OCI-LY7 (cell line): ENCODE measurements around the gene TMEM212. TPM values are rescaled to one million over a fixed set of nuclear protein-coding genes. Genes with fewer than 3 reads are reported as not detected.

Source experiments
- BruUV-seq: library from RNA; stranded (reverse); fragments of 400-500 nt; replicated peaks from 2 replicates; lab custom pipeline; 2021; lab: Mats Ljungman, UMichigan
- CTCF ChIA-PET: fragments of 300-600 bp; sonication (Branson Sonifier 250); formaldehyde crosslinking; loops from one replicate; lab custom pipeline; 2022; ENCODE audit warnings: antibody characterized with exemption; ENCODE audit not compliant: unreplicated experiment; lab: Charles Lee
- POLR2A ChIA-PET: fragments of 300-600 bp; sonication (Branson Sonifier 250); formaldehyde crosslinking; loops from one replicate; lab custom pipeline; 2022; ENCODE audit warnings: antibody characterized with exemption; lab: Charles Lee
- DNase-seq: peaks from one replicate; pipeline ENCODE4 v3.0.0-alpha.2; 2015; ENCODE audit warnings: low spot score
- H2AFZ ChIP-seq: fragments of 200-600 bp; sonication (generic), shearing (Covaris generic); 2 replicates; pipeline ENCODE4 v1.6.1; 2014; ENCODE audit warnings: mild to moderate bottlenecking, antibody characterized with exemption, low read length, moderate library complexity
- H3K27ac ChIP-seq: fragments of 200-600 bp; sonication (generic); 2 replicates; pipeline ENCODE4 v1.5.1; 2014; ENCODE audit warnings: mixed run types, low read depth, mild to moderate bottlenecking, moderate library complexity, low read length, inconsistent platforms; ENCODE audit not compliant: poor library complexity, severe bottlenecking
- H3K36me3 ChIP-seq: fragments of 200-600 bp; sonication (generic); 2 replicates; pipeline ENCODE4 v1.6.1; 2014; ENCODE audit warnings: mild to moderate bottlenecking, antibody characterized with exemption, low read length, moderate library complexity, mixed read lengths; ENCODE audit not compliant: insufficient read depth
- H3K4me1 ChIP-seq: fragments of 200-600 bp; sonication (generic); 2 replicates; pipeline ENCODE4 v1.5.1; 2014; ENCODE audit warnings: mild to moderate bottlenecking, low read length; ENCODE audit not compliant: insufficient read depth, poor library complexity, severe bottlenecking
- H3K4me2 ChIP-seq: fragments of 200-600 bp; sonication (generic); 2 replicates; pipeline ENCODE4 v1.6.1; 2014; ENCODE audit warnings: mild to moderate bottlenecking, low read length
- H3K4me3 ChIP-seq: fragments of 200-600 bp; sonication (generic); 2 replicates; pipeline ENCODE4 v1.5.1; 2014; ENCODE audit warnings: mild to moderate bottlenecking, low read depth, low read length; ENCODE audit not compliant: poor library complexity, severe bottlenecking
- H3K79me2 ChIP-seq: fragments of 200-600 bp; sonication (generic); 2 replicates; pipeline ENCODE4 v1.6.1; 2016; ENCODE audit warnings: low read depth, mild to moderate bottlenecking, low read length, moderate library complexity, mixed read lengths; ENCODE audit not compliant: insufficient read depth
- H3K9me2 ChIP-seq: fragments of 200-600 bp; sonication (generic); 2 replicates; pipeline ENCODE4 v1.6.1; 2016; ENCODE audit warnings: mild to moderate bottlenecking, low read length, mixed read lengths; ENCODE audit not compliant: insufficient read depth
- H3K9me3 ChIP-seq: fragments of 200-600 bp; sonication (generic); 2 replicates; pipeline ENCODE4 v1.6.1; 2014; ENCODE audit warnings: mild to moderate bottlenecking, mixed run types, low read length, mixed read lengths
- H4K20me1 ChIP-seq: fragments of 200-600 bp; sonication (generic); 2 replicates; pipeline ENCODE4 v1.6.1; 2014; ENCODE audit warnings: mild to moderate bottlenecking, antibody characterized with exemption, low read length, moderate library complexity, mixed read lengths; ENCODE audit not compliant: insufficient read depth
- CTCF ChIP-seq: fragments of 200-600 bp; sonication (generic); conservative IDR thresholded peaks from 2 replicates; pipeline ENCODE4 v1.5.1; 2014; ENCODE audit warnings: mild to moderate bottlenecking, antibody characterized with exemption, low read length, moderate library complexity, mixed read lengths
- EZH2phosphoT487 ChIP-seq: fragments of 200-600 bp; sonication (generic); IDR thresholded peaks from 2 replicates; pipeline ENCODE4 v1.6.1; 2018; ENCODE audit warnings: low read depth, borderline replicate concordance, mild to moderate bottlenecking, mixed run types, antibody characterized with exemption, low read length, moderate library complexity, mixed read lengths
- intact Hi-C: fragments of 100-400 bp; cut with micrococcal nuclease; formaldehyde crosslinking; loops from one replicate; pipeline ENCODE4 v1.10.0; 2022; ENCODE audit not compliant: unreplicated experiment
- total RNA-seq, 2 experiments: library from RNA; depleted of rRNA in 1 of 2; stranded (reverse); fragments of >200 nt in 1 of 2; shearing (Covaris generic) in 1 of 2; gene quantifications; 2 replicates each; pipeline ENCODE4 v1.2.3, GENCODE V29; 2014 to 2022

TMEM212 gene
- total RNA-seq, 2 experiments from 2014 or later, result not detected

- H3K79me2 ChIP-seq, result no peaks in the 10 kb centered on the region
- H3K36me3 ChIP-seq, result no peaks in the 10 kb centered on the region
- TF ChIP-seq CTCF, result no peak
- TF ChIP-seq EZH2phosphoT487, result no peak
- H3K4me2 ChIP-seq, result no peak overlapping the region
- H4K20me1 ChIP-seq, result no peaks in the 10 kb centered on the region
- H3K4me3 ChIP-seq, result no peak overlapping the region
- CTCF ChIA-PET, result no interaction called here
- H3K4me1 ChIP-seq, result no peaks in the 10 kb centered on the region
- intact Hi-C loops, result no loop called here
- DNase-seq, result no peak
- POLR2A ChIA-PET, result interaction anchor here (0.6 kb wide), 1 partner anchor 12 kb away, joined by 3 read pairs; no protein-coding TSS in a partner anchor
- no TSS peak for BruUV-seq
- no peaks in the 10 kb centered on the region for H3K9me2 ChIP-seq
- no peaks in the 10 kb centered on the region for H3K9me3 ChIP-seq
- H2AFZ ChIP-seq, result no peak overlapping the region
- H3K27ac ChIP-seq, result no peak overlapping the region
Measured at GRCh38 chr3:171801738-171802589, 41.2 kb upstream of the TMEM212 start.

DNA sequence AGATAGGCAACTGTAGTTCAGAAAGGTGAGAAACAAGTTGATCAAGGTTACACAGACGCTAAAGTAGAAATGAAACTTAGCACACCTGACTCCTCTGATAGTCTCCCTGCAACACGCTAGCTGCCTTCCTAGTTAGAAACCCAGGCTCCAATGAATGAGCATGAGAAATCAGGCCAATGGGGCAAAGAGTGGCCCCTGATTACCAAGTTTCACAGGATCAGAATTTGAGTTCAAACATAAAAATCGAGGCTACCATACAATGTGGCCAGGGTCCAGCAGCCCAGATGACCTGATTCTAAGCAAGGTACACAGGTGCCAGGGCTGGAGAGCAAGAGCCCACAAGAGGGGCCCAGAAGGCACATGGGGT is 40.6 kb upstream of the TMEM212 start:
- ChIA-PET CTCF (no interaction called here), POLR2A (no interaction called here)
- no peak overlapping the region for H3K4me3 ChIP-seq
- no peaks in the 10 kb centered on the region for H3K36me3 ChIP-seq
- no peaks in the 10 kb centered on the region for H3K9me2 ChIP-seq
- no peak overlapping the region for H2AFZ ChIP-seq
- no peaks in the 10 kb centered on the region for H4K20me1 ChIP-seq
- no TSS peak for BruUV-seq
- no peaks in the 10 kb centered on the region for H3K9me3 ChIP-seq
- TF ChIP-seq CTCF, result no peak
- TF ChIP-seq EZH2phosphoT487, result no peak
- intact Hi-C loops, result no loop called here
- H3K27ac ChIP-seq, result no peak overlapping the region
- H3K79me2 ChIP-seq, result no peaks in the 10 kb centered on the region
- no peak overlapping the region for H3K4me2 ChIP-seq
- DNase-seq, result no peak
- no peaks in the 10 kb centered on the region for H3K4me1 ChIP-seq

GRCh38 chr3:171803044-171803443 is 40.1 kb upstream of the TMEM212 start:
- intact Hi-C loops, result no loop called here
- Histone ChIP-seq H4K20me1 (no peaks in the 10 kb centered on the region), H3K36me3 (no peaks in the 10 kb centered on the region), H3K4me1 (no peaks in the 10 kb centered on the region), H3K4me2 (no peak overlapping the region), H3K79me2 (no peaks in the 10 kb centered on the region), H3K9me3 (no peaks in the 10 kb centered on the region), H2AFZ (no peak overlapping the region), H3K9me2 (no peaks in the 10 kb centered on the region), H3K27ac (no peak overlapping the region), H3K4me3 (no peak overlapping the region)
- POLR2A ChIA-PET, result no interaction called here
- DNase-seq, result no peak
- CTCF ChIA-PET, result no interaction called here
- TF ChIP-seq EZH2phosphoT487, result no peak
- no peak for TF ChIP-seq CTCF
- no TSS peak for BruUV-seq
